Measurements from ENCODE around the gene VWCE.

The VWCE gene

DNA sequence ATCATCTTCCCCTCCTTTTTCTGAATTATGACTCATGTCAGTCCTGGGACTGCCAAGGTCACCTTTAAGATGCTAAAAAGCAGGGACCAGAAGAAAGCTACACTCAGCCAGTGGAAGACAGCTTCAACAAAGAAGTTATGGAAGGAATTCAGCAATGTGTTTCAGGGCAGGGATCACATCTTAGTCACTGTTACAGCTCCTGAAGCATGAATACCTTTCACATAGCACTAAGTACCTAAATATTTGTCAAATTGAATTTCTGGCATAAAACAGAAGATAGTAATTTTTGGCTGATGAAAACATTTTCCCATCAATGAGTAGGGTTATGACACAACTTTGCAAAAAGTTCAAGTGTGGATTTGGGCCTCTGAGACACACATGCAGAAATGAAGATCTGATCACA lies 32.6 kb upstream of the VWCE start:
- H3K4me3 ChIP-seq (replicated peaks; ENCODE audit: low read depth, low read length): no peak overlapping the region
- TF ChIP-seq, protein P1, sequence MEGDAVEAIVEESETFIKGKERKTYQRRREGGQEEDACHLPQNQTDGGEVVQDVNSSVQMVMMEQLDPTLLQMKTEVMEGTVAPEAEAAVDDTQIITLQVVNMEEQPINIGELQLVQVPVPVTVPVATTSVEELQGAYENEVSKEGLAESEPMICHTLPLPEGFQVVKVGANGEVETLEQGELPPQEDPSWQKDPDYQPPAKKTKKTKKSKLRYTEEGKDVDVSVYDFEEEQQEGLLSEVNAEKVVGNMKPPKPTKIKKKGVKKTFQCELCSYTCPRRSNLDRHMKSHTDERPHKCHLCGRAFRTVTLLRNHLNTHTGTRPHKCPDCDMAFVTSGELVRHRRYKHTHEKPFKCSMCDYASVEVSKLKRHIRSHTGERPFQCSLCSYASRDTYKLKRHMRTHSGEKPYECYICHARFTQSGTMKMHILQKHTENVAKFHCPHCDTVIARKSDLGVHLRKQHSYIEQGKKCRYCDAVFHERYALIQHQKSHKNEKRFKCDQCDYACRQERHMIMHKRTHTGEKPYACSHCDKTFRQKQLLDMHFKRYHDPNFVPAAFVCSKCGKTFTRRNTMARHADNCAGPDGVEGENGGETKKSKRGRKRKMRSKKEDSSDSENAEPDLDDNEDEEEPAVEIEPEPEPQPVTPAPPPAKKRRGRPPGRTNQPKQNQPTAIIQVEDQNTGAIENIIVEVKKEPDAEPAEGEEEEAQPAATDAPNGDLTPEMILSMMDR (IDR thresholded peaks at IDR 0.05; ENCODE audit: low read depth, low read length, missing control alignments): no peak
- no peak for DNase-seq (ENCODE audit: extremely low read depth, low read depth)

DNA sequence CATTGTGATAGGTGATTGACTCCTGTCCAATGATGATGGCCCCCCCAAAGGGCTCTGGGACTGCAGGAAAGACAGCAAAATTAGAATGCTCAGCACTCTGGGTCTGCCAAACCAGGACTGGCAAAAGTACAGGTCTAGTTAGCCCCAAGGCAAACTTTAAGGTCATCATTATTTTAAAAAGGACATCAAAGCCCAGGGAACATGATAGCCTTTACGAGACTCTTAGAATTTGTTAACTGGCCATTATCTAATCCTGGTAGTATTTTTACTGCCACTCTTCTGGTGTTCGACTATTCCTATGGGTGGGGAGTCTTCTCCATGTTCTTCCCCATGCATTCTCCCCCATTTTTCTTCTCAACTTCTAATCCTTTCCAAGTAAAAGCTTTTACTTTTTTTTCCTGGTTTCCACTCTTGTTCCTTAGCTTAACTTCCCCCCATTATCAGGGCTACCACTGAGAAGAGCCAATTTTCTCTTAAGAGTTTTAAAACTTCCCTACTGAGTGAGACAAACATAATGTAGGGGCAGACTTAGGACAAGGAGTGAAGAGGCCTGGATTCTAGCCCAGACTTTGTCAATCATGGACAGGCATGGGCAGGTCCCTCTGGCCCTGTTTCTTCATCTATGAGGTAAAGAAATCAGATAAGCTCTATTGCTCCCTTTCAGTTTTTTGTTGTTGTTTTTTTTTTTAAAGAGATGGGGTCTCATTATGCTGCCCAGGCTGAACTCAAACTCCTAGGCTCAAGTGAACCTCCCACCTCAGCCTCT lies 30.7 kb upstream of the VWCE start:
- TF ChIP-seq, protein P1 (IDR thresholded peaks at IDR 0.05; ENCODE audit: low read depth, low read length, missing control alignments): no peak
- H3K4me3 ChIP-seq (replicated peaks; ENCODE audit: low read depth, low read length): no peak overlapping the region
- DNase-seq (ENCODE audit: extremely low read depth, low read depth): no peak

DNA sequence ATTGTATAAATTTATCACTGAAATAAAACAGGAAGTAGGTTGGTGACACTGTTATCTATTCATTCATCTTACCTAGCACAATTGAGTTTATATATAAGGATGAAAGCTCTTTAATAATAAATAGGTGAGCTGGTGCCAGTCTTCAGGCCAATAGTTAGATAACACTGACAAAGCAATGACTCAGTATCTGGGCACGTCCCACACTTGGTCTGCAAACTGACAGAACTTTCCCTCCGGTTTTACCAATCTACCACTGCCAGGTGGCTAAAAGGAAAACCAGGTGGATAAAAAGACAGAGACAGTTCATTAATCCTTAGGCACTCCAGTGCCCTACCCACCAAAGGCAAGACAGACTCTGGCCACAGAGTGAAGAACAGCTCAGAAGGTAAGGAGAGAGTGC lies 20.1 kb upstream of the VWCE start:
- no peak overlapping the region for H3K4me3 ChIP-seq (replicated peaks; ENCODE audit: low read depth, low read length)
- TF ChIP-seq, protein P1 (IDR thresholded peaks at IDR 0.05; ENCODE audit: low read depth, low read length, missing control alignments): no peak
- DNase-seq (ENCODE audit: extremely low read depth, low read depth): no peak

DNA sequence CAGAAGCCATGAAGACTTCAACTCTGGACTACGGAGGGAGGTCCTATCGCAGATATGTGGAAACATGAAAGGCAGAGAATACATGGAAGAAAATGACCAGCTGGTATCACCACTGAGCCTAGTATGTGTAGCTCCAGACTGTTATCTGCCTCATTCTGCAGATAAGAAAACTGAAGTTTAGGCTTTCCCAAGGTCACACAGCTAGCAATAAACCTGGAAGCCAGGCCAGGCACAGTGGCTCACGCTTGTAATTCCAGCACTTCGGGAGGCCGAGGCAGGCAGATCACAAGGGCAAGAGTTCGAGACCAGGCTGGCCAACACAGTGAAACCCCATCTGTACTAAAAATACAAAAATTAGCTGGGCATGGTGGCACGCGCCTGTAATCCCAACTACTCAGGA lies 15.6 kb upstream of the VWCE start:
- DNase-seq (ENCODE audit: extremely low read depth, low read depth): no peak
- no peak overlapping the region for H3K4me3 ChIP-seq (replicated peaks; ENCODE audit: low read depth, low read length)
- TF ChIP-seq, protein P1 (IDR thresholded peaks at IDR 0.05; ENCODE audit: low read depth, low read length, missing control alignments): no peak

DNA sequence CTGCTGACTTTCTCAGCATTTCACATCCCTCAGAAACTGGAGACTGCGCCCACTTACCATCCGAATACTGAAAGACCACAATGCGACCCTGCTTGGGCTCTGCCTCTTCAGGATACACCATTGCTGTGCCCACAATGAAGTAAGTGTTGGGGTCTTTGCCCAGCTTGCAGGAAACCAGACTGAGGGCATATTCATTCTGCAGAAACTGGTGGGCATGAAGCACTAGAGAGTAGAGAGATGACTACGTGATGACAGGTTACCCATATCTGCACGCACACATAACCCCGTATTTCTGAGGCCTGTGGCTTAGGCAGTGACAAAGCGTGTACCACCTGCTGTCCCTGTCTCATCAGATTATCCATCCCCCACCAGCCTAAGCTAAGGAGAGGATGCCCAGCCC lies 14.6 kb upstream of the VWCE start:
- TF ChIP-seq, protein P1 (IDR thresholded peaks at IDR 0.05; ENCODE audit: low read depth, low read length, missing control alignments): no peak
- no peak for DNase-seq (ENCODE audit: extremely low read depth, low read depth)
- no peak overlapping the region for H3K4me3 ChIP-seq (replicated peaks; ENCODE audit: low read depth, low read length)

DNA sequence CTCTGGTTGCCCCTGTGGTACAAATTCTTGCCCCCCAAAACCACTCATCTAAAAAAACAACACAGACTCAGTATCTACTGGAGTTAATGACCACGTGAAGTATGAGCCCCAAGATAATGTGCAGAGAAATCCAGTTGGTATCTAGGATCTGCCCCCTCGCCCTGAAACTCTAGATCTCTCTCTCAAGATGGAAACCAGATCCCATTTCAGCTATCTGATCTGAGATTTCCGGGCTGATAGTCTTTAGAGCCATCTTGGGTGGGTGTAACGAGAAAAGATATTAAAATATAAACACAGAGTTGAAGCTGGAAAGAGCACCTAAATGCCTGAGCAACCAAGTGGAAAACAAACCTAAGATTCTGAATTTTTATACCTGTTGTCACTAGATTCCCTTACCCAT lies 14.0 kb upstream of the VWCE start:
- DNase-seq (ENCODE audit: extremely low read depth, low read depth): no peak
- no peak overlapping the region for H3K4me3 ChIP-seq (replicated peaks; ENCODE audit: low read depth, low read length)
- TF ChIP-seq, protein P1 (IDR thresholded peaks at IDR 0.05; ENCODE audit: low read depth, low read length, missing control alignments): no peak

DNA sequence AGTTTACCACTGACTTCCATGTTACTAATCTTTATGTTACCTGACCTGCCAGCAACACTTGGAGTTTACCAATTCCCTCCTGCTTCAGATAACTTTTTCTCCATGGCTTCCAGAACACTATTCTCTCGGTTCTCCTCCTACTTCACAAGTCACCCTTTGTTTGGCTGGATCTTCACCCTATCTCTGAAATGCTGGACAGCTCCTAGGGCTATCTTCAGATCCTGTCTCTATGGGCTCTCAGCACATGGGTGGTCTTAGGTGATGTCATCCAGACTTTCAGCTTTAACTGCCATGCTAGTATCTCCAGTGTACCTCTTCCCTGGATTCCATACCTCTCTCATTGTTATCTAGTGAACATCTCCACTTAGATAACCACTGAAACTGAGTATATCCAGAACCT lies 12.2 kb upstream of the VWCE start:
- TF ChIP-seq, protein P1 (IDR thresholded peaks at IDR 0.05; ENCODE audit: low read depth, low read length, missing control alignments): no peak
- no peak overlapping the region for H3K4me3 ChIP-seq (replicated peaks; ENCODE audit: low read depth, low read length)
- DNase-seq (ENCODE audit: extremely low read depth, low read depth): no peak

All from HFF-Myc (cell line).